GM21786 (cell line): Measurements from ENCODE around the gene PRLR.

Source experiments
- ATAC-seq: cut with Tn5 transposase; IDR thresholded peaks from one replicate; pipeline ENCODE4 v1.9.1; 2021; ENCODE audit not compliant: unreplicated experiment

The PRLR gene

GRCh38 chr5:35236770-35237169 is 6.5 kb upstream of the PRLR start:
- ATAC-seq: no peak

- ATAC-seq: no peak
These were observed 3.3 kb upstream of the PRLR start for GRCh38 chr5:35233601-35234000.

- no peak for ATAC-seq
These were observed 2.8 kb upstream of the PRLR start for GRCh38 chr5:35233121-35233520.

- ATAC-seq: no peak
These were observed 1.8 kb upstream of the PRLR start for GRCh38 chr5:35232124-35232523.

- peak; percentile 68 for ATAC-seq
These were observed 930 bp downstream of the PRLR start for GRCh38 chr5:35229076-35230037.

GRCh38 chr5:35228310-35228709 is 2.0 kb downstream of the PRLR start:
- ATAC-seq: no peak

- no peak for ATAC-seq
These were observed 2.6 kb downstream of the PRLR start for GRCh38 chr5:35227720-35228119.

- no peak for ATAC-seq
These were observed 6.4 kb downstream of the PRLR start for GRCh38 chr5:35223787-35224395.

- no peak for ATAC-seq
These were observed 9.3 kb downstream of the PRLR start for GRCh38 chr5:35220967-35221366.

- ATAC-seq: no peak
These were observed 11.3 kb downstream of the PRLR start for GRCh38 chr5:35218981-35219380.

GRCh38 chr5:35214051-35214450 is 16.2 kb downstream of the PRLR start:
- no peak for ATAC-seq

- ATAC-seq: peak; percentile 28
These were observed 16.7 kb downstream of the PRLR start for GRCh38 chr5:35213608-35214007.

GRCh38 chr5:35212122-35212982 is 17.9 kb downstream of the PRLR start:
- ATAC-seq: peak; percentile 68

GRCh38 chr5:35209862-35210261 is 20.4 kb downstream of the PRLR start:
- no peak for ATAC-seq

GRCh38 chr5:35205606-35206005 is 24.7 kb downstream of the PRLR start:
- ATAC-seq: no peak

GRCh38 chr5:35205186-35205585 is 25.1 kb downstream of the PRLR start:
- ATAC-seq: no peak

- ATAC-seq: no peak
These were observed 26.9 kb downstream of the PRLR start for GRCh38 chr5:35203403-35203802.

- peak; percentile 72 for ATAC-seq
These were observed 27.8 kb downstream of the PRLR start for GRCh38 chr5:35202319-35203111.

- no peak for ATAC-seq
These were observed 29.0 kb downstream of the PRLR start for GRCh38 chr5:35201291-35201690.

GRCh38 chr5:35199886-35200285 is 30.4 kb downstream of the PRLR start:
- no peak for ATAC-seq

- no peak for ATAC-seq
These were observed 31.6 kb downstream of the PRLR start for GRCh38 chr5:35198686-35199085.
